Cardiac muscle cell (in vitro differentiated cells and primary cell): Measurements from ENCODE around the gene EMC6. TPM values are rescaled to one million over a fixed set of nuclear protein-coding genes. Genes with fewer than 3 reads are reported as not detected.

Experiments
- DNase-seq, 2 donors: peaks; one replicate each; pipeline versions ENCODE4 v3.0.0 to v3.0.0-alpha.2; 2010 to 2017; ENCODE audit warnings: low read depth in 1 of 2, low spot score in 1 of 2
- H3K27ac ChIP-seq: fragments of 200-600 bp; sonication (generic); 2 replicates; pipeline ENCODE4 v1.5.1; 2016
- H3K27me3 ChIP-seq: fragments of 200-600 bp; sonication (generic); 2 replicates; pipeline ENCODE4 v1.6.0; 2016; ENCODE audit warnings: control low read depth
- H3K36me3 ChIP-seq: fragments of 200-600 bp; sonication (generic); 2 replicates; pipeline ENCODE4 v1.5.1; 2016; ENCODE audit warnings: control low read depth
- H3K4me1 ChIP-seq: fragments of 200-600 bp; sonication (generic); 2 replicates; pipeline ENCODE4 v1.8.1; 2017; ENCODE audit warnings: low read depth, mild to moderate bottlenecking, mixed run types
- H3K4me3 ChIP-seq: fragments of 200-600 bp; sonication (generic); 2 replicates; pipeline ENCODE4 v1.5.1; 2016; ENCODE audit warnings: mild to moderate bottlenecking
- H3K9me3 ChIP-seq: fragments of 200-600 bp; sonication (generic); 2 replicates; pipeline ENCODE4 v1.5.1; 2017; ENCODE audit warnings: low read depth, mild to moderate bottlenecking, control low read depth
- CTCF ChIP-seq: IDR thresholded peaks from 2 replicates; pipeline ENCODE4 v1.5.1; 2012; ENCODE audit warnings: low read depth, mild to moderate bottlenecking, low read length
- polyA plus RNA-seq: library from polyadenylated mRNA; unstranded; fragments of >200 nt; fragmentation: Nextera tagmentation; extraction: Ambion mirVana; gene quantifications from 2 replicates; pipeline ENCODE4 v1.2.1, GENCODE V29; 2016
- total RNA-seq: library from RNA; depleted of rRNA; stranded (reverse); fragments of >200 nt; gene quantifications from 2 replicates; pipeline ENCODE4 v1.2.3, GENCODE V29; 2016

EMC6 gene
- 56.0 and 91.8 TPM in 2 replicates for total RNA-seq
- 154 and 165 TPM in 2 replicates for polyA plus RNA-seq

GRCh38 chr17:3668279-3669084, at the start of gene EMC6, which contains the start of gene TAX1BP3:
Gene EMC6 (plus strand): TSS chr17:3668812. CDS start chr17:3669147, 335 bp downstream.
Gene TAX1BP3 (minus strand): TSS chr17:3668578. CDS start chr17:3668526, 52 bp downstream.
- H3K27ac ChIP-seq = peak within 1 kb of the TSS; percentile 97
- H3K9me3 ChIP-seq = no peaks in the 10 kb centered on the region
- peaks cover 11% of the 10 kb centered on the region for H3K4me1 ChIP-seq
- no peaks in the 10 kb centered on the region for H3K27me3 ChIP-seq
- peaks cover 6% of the 10 kb centered on the region for H3K36me3 ChIP-seq
- H3K4me3 ChIP-seq = peak within 1 kb of the TSS; percentile 78
- no peak for TF ChIP-seq CTCF
- DNase-seq = peak; percentile 98 to 100

GRCh38 chr17:3621146-3621720, 47.4 kb upstream of the EMC6 start:
- H3K36me3 ChIP-seq = peaks cover 53% of the 10 kb centered on the region

GRCh38 chr17:3622977-3623594, 45.5 kb upstream of the EMC6 start:
- DNase-seq = no peak
- Histone ChIP-seq H3K27ac (no peak overlapping the region), H3K27me3 (no peaks in the 10 kb centered on the region), H3K4me3 (no peak overlapping the region), H3K9me3 (no peaks in the 10 kb centered on the region), H3K4me1 (no peaks in the 10 kb centered on the region), H3K36me3 (peaks cover 41% of the 10 kb centered on the region)
- no peak for TF ChIP-seq CTCF

More at GRCh38 chr17:3621146-3621720, 47.4 kb upstream of the EMC6 start:
- no peak for DNase-seq
- Histone ChIP-seq H3K27me3 (no peaks in the 10 kb centered on the region), H3K9me3 (no peaks in the 10 kb centered on the region), H3K27ac (no peak overlapping the region), H3K4me3 (no peak overlapping the region), H3K4me1 (no peaks in the 10 kb centered on the region)
- no peak for TF ChIP-seq CTCF

GRCh38 chr17:3626831-3627768, 41.5 kb upstream of the EMC6 start:
- H3K27ac ChIP-seq = no peak overlapping the region

More at GRCh38 chr17:3626831-3627768, 41.5 kb upstream of the EMC6 start:
- TF ChIP-seq CTCF = no peak
- Histone ChIP-seq H3K27me3 (no peaks in the 10 kb centered on the region), H3K4me3 (no peak overlapping the region), H3K9me3 (no peaks in the 10 kb centered on the region), H3K4me1 (no peaks in the 10 kb centered on the region), H3K36me3 (peaks cover 31% of the 10 kb centered on the region)
- no peak for DNase-seq
